HG02571 (cell line): ENCODE results near the gene KANTR.
A peak's percentile ranks its signal among the peaks of the same experiment; 100 is the strongest.

Experiments used
- ATAC-seq: cut with Tn5 transposase; IDR thresholded peaks from one replicate; pipeline ENCODE4 v1.9.1; 2021; ENCODE audit warnings: mild to moderate bottlenecking, moderate library complexity; ENCODE audit not compliant: unreplicated experiment

The KANTR gene, protein sequence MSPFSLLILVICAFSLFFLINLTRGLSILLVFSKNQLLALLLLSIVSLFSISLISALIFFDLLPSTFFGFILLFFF

DNA sequence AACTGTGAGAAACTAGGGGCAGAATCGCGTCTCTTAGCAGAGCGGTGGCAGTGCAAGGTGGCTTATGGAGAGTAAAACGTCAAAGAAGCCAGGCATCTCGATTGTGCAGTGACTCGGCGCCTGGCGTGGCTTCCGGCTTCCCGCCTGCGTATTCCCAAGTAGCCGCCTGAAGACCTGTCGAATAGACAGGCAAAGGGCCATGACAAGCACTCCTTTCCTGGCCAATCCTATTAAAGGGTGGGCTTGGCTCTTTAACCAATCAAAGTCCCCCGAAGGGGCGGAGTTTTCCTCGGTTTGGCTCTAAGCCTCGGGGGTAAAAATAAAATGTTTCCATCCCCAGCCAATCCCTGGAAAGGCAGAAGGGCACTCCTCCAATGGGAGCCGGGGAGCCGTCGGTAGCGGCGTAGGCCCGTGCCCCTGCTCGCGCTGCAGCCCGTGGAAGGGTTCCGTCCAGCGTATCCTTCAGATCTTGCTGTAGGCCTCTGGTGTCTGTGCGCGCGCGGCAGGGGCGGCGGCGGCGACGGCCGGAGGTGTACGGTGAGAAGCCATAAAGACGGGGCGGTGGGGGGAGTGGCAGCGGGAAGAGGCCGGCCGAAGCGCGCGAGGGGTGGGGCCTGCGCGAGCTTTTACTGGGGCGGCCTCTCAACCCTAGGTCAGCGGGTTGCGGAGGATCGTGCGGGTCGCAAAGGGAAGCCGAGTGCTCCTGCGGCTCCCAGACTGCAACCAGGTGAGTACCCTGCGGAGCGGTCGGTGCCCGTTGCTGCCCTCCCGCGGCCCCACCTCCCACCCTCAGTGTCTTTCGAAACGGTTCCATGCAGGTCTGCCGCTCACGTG is at the start of gene KANTR:
Gene KANTR (plus strand): TSS at position 395 of the 834 bp plus-strand sequence. CDS start 30,131 bp downstream, outside the sequence.
- ATAC-seq = peak; percentile 78

DNA sequence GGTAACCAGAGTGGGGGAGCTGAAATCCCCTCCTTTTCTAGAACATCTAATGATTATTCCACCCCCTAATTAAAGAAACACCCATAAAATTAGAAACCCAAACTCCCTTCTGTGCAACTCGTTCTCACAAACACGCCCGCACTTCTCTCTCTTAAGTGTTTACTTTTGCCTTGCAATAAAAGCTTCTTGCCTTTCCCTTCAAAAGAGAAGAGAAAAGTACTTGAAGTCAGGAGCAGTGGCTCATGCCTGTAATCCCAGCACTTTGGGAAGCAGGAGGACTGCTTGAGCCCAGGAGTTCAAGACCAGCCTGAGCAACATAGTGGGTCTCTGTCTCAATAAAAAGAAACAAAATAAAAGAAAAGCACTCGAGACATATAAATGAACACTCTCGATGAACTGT is 48.9 kb upstream of the KANTR start:
- ATAC-seq = no peak

DNA sequence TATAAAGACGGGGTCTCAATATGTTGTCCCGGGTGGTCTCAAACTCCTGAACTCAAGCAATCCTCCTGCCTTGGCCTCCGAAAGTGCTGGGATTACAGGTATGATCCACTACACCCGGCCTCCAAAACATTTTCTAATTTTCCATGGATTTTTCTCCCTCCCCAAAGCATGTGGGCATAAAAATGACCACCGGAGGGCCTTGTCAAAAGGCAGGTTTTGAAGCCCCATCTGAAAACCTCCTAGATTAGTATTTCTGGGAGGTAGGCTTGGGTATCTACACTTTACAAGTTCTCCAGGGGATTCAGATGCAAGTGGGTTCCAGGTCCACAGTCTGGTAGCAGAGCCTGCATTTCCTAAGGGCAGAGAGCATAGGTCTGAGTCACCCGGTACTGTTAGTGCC is 46.7 kb upstream of the KANTR start:
- no peak for ATAC-seq

DNA sequence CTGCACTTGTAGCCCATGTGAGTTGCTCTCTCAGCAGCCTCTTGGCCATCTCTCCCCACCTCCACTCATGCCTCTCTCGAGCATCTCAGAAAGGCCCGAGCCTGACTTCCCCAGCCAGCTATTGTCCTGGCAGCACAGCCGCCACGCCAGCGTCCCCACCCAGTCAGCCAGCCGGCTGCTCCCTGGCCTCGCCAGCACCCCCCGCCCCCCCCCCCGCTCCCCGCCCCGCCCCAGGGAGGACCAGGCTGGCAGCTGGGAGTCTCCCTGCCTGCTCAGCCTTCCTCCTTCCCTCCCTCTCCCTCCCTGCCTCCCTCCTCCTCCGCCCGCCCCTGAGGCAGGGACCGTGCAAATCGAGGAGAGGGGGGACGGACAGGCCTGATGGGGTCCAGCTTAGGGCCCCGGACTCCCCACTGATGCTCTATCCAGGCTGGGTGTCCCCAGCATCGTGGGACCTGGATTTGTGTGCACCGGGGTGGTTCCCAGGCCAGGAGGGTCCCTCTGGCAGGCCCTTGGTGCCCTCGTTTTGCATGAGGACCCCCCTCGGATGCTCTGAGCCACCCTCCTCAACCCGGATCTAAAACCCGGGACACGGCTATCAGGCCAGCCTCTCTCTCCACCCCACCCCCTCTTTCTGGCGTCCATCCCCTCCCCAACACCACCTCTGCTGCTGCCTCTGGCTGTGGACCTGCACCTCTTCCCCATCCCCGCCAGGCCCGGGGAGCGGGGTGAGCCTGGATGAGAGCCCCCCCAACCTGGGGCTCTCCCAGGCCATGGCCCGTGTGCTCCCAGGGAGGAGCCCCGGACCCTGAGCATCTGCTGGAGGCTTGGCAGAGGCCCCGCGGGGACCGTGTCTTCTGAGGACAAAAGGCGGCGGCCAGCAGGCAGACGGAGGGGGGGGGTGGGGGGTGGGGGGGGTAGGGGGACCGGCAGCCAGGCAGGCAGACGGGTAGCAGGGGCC is 45.5 kb upstream of the KANTR start, which contains the start of gene GPR173:
Gene GPR173 (plus strand): TSS at position 621 of the 958 bp plus-strand sequence. CDS start 27,833 bp downstream, outside the sequence.
- no peak for ATAC-seq

DNA sequence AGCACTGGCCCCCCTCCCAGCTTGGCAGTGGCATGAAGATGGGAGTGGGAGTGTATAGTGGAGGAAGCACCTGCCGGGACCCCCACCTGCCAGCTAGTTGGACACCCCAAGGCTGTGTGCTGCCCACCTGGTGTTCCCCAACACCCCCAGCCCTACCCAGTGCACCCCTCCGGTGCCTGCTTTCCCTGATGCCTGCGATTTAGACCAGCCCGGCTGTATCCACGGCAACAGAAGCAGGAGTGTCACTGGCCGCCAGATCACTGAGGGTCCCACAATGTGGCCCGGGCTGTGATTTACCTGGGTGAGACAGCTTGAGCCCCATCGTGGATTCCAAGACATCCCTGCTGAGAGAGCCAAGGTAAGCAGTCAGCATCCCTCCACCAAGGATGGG is 44.8 kb upstream of the KANTR start:
- ATAC-seq = no peak

DNA sequence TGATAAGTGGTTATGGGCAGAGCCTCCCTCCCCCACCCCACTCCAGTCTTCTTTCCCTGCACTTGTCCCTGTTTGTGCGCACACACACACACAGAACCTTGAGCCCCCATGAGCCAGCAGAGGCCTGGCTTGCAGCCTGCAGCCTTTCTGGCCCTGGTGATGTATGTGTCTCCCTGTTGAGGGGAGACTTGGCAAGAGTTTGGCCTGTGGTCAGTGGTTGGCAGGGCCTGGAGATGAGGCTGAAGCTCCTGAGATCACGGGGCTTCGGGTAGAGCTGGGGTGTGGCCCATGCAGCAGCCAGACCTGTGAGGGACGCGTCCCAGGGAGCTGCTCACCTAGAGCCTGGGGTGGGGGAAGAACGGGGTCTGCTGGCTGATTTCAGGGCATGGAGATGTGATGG is 43.1 kb upstream of the KANTR start:
- ATAC-seq = no peak

DNA sequence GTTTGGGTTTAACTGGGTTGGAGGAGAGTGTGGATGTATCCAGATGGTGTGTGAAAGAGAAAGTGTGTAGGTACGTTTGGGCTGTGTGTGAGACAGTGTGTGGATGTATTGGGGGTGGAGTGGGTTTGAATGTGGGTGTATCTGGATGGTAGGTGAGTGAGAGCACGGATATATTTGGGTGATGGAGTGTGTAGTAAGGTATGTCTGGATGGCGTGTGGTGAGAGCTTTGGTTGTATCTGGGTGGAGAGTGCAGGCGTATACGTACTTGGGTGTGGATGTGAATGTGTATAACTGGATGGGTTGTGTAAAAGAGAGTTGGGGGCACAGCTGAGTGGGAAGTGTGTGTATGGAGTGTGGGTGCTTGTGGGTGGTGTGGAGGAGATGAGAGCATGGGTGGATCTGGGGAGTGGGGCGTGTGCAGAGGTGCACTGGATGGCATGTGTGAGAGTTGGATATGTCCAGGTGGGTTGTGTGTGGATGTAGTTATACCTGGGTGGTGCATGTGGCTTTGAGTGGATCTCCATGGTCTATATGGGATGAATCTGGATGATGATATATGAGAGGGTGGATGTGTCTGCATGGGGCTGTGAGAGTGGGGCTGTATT is 38.6 kb upstream of the KANTR start:
- no peak for ATAC-seq

DNA sequence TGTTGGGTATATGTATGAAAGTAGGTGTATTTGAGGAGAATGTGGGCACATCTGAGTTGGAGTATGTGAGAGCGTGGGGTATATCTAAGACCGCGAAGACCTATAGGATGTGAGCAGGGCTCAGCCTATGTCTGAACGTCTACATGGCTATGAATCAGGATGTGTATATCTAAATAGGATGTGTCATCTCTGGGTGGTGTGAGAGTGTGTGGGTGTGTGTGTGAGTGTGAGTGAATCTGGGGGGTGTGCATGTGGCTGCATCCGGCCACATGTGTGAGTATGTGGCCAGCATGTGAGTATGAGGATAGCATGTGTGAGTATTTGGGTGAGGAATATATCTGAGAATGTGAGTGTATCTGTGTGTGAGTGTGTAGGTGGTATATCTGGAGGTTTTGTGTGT is 37.6 kb upstream of the KANTR start:
- ATAC-seq = no peak

DNA sequence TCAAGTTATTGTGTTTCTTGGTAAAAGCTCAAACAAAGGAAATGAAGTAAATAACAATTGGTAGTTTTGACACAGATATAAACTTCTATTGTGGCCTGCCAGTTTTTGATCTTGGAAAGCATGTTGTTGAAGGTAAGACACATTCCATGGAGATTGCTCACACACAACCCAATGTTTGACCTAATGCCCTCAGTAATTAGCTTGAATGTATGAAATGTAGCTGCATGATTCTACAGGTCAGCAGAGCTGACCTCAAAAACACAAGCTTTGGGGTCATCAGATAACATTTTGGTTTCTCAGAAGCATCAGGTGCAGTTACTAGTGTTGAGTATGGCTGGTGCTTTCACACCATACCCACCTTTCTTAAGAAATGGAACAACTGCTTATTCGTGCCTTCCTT is 28.8 kb upstream of the KANTR start:
- ATAC-seq = no peak

DNA sequence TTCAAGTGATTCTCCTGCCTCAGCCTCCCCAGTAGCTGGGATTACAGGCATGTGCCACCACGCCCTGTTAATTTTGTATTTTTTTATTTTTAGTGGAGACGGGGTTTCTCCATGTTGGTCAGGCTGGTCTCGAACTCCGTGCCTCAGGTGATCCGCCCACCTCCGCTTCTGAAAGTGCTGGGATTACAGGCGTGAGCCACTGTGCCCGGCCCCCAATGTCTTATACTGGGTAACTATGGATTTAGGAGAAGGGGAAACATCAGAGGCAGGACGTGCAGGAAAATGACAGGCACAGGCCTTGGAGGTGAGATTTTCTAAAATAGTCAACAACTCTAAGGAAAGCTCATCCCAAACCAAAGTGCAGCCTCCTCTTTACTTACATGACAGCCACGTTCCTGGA is 22.9 kb upstream of the KANTR start:
- no peak for ATAC-seq

DNA sequence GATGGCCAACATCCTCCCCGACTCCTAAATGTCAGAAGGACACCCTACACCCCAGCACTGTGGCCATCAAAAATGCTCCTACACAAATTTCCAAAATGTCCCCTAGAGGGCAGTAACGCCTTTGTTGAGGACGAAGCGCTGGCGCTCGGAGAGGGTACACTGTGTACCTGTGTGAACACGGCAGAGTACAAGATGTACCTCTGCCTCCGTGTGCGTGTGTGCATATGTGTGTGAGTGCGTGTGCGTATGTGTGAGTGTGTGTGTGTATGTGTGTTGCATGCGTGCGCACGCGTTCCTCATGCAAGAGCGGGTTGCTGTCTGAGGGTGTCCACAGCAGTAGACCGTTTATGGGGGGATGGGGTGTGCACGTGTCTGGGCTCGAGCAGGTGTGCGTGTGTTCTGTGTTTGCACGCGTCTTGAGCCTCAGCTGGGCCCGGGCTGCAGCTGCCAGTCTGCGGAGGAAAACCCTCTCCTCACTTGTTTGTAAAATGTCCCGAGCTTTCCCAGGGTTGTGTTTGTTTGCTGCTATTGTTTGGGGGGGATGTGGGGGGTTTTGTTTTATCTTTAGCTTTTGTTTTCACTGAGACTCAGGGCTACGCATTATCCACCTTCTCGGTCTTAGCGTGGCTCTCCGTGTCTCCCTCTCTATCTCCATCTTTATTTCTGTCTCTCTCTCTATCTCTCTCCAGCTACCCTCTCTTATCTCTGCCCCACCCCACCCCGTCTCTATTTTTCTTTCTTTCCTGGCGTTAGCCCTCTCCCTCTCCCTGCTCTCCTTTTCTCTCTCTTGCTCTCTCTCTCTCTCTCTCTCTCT is 22.1 kb upstream of the KANTR start:
- peak; percentile 60 for ATAC-seq

DNA sequence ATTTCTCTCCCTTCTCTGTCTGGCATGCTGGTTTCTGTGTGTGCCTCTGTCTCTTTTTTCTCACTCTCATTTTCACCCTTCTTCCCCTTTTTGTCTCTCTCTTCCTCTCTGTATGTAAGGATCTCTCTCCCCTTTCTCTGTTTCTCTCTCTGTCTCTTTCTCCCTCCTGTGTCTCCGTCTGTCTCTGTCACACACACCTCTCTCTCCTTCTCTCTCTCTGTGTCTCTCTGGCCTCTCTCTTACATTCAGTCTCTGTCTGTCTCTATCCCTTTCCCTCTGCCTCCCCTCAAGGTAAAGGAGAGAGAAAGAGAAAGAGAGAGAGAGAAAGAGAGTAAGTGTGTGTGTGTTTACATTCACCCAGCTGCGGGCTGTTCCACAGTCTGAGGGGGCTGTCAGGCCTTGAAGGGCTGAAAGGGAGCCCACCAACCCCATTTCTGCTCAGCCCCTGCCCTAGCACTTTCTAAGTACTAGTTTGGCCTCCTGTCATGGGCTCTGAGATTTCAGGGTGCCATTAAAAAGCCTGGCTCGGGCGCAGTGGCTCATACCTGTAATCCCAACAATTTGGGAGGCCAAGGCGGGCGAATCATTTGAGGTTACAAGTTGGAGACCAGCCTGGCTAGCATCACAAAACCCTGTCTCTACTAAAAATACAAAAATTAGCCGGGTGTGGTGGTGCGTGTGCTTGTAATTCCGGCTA is 21.4 kb upstream of the KANTR start:
- ATAC-seq = no peak

DNA sequence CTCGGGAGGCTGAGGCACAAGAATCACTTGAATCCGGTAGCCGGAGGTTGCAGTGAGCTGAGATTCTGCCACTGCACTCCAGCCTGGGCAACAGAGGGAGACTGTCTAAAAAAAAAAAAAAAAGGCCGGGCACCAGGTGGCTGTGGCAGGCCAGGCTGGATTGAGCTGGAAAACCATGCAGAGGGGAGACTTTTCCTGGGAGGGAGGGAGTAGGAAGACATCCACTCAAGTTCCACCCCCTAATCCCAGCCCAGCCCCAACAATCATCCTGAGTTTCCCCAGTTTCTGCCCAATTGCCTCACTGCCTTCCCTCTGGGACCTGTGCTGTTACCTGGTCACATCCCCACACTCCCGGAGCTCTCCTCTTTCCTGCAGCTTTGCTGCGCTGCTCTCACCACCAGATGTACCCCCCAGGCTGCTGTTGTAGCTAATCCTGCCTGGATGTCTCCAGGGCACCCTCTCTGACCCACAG is 20.8 kb upstream of the KANTR start:
- ATAC-seq = no peak

DNA sequence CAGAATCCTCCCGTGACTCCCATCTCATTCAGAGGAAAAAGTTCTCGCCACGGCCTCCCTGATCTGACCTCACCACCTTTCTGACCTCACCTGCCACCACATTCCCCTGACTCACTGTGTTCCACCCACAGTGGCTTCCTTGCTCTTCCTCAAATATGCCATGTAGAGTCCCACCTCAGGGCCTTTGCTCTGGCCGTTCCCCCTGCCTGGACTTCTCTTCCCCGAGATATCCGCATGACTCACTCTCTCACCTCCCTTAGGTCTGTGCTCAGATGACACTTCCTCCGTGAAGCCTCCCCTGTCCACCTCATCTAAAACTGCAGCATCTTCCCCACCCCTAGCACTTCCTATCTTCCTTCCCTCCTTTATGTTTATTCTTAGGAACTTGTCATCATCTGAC is 18.9 kb upstream of the KANTR start:
- no peak for ATAC-seq

DNA sequence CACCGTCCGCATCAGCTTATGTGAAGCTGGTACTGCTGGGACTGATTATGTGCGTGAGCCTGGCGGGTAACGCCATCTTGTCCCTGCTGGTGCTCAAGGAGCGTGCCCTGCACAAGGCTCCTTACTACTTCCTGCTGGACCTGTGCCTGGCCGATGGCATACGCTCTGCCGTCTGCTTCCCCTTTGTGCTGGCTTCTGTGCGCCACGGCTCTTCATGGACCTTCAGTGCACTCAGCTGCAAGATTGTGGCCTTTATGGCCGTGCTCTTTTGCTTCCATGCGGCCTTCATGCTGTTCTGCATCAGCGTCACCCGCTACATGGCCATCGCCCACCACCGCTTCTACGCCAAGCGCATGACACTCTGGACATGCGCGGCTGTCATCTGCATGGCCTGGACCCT is 17.3 kb upstream of the KANTR start:
- ATAC-seq = no peak

DNA sequence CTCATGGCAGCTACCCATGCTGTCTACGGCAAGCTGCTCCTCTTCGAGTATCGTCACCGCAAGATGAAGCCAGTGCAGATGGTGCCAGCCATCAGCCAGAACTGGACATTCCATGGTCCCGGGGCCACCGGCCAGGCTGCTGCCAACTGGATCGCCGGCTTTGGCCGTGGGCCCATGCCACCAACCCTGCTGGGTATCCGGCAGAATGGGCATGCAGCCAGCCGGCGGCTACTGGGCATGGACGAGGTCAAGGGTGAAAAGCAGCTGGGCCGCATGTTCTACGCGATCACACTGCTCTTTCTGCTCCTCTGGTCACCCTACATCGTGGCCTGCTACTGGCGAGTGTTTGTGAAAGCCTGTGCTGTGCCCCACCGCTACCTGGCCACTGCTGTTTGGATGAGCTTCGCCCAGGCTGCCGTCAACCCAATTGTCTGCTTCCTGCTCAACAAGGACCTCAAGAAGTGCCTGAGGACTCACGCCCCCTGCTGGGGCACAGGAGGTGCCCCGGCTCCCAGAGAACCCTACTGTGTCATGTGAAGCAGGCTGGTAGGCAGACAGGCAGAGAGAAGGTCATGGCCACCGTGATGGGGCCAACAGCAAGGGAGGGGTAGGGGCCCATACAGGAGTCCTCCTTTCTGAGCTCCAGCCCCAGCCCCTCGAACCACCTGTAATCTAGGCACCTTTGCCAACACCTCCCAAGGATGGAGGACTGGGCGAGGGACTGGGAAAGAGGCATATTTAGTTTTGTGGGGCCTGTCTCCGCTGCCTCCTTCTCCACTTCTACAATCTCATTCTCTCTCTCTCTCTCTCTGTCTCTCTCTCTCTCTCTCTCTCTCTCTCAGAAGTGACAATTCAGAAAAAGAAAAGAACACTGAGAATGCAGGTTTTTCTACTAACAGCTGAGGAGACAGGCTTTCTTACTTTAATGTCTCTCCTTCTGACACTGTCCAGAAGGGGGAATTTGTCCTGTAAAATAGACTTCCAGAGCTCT is 16.4 kb upstream of the KANTR start:
- no peak for ATAC-seq

DNA sequence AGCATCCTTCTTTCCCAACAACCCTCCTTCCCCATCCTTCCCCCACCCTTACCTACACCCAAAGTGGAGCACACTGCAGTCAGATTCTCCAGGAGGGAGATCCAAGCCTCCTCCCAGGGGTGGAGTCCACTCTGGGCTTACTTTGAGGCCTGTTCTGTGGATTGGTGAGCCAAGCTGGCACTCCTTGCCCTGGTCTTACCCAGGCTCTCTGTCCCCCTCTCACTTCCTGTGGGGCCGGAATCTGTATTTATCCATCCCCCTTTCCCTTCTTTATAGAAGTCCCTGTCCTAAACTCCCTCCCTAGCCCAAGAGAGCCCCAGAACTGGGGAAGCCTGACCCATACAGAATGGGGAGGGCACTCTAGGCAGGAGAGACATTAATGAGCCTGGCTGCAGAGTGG is 15.0 kb upstream of the KANTR start:
- ATAC-seq = no peak
